Fibroblast of skin of scalp (primary cell): ENCODE data around the gene KCMF1.

ENCODE experiments used
- DNase-seq: peaks from one replicate; pipeline ENCODE4 v3.0.0-alpha.2; 2013

The KCMF1 gene

GRCh38 chr2:85087541-85087940 lies 116.6 kb downstream of the KCMF1 start:
- DNase-seq: no peak

GRCh38 chr2:85088921-85089320 lies 118.0 kb downstream of the KCMF1 start:
- no peak for DNase-seq

GRCh38 chr2:85089585-85089984 lies 118.6 kb downstream of the KCMF1 start:
- no peak for DNase-seq

- no peak for DNase-seq
Measured at GRCh38 chr2:85091838-85092237, 120.9 kb downstream of the KCMF1 start.

- no peak for DNase-seq
Measured at GRCh38 chr2:85095094-85095493, 124.1 kb downstream of the KCMF1 start.

GRCh38 chr2:85096616-85097015 lies 125.7 kb downstream of the KCMF1 start:
- DNase-seq: no peak

GRCh38 chr2:85104228-85104627 lies 133.3 kb downstream of the KCMF1 start:
- DNase-seq: no peak

- peak; percentile 78 for DNase-seq
Measured at GRCh38 chr2:85106489-85107180, 135.7 kb downstream of the KCMF1 start.
